ENCODE measurements around the gene LIPK.
"Not testable (repeated sequence)": the region's sequence is repeated elsewhere in the genome, so short reads cannot be mapped to it uniquely, and the experiment has no call there.

Gene LIPK

GRCh38 chr10:88715517-88715916 is 9.5 kb downstream of the LIPK start:
- DNase-seq (ENCODE audit: low spot score), result no peak

- DNase-seq (ENCODE audit: low spot score), result no peak
These were observed 15.3 kb downstream of the LIPK start for GRCh38 chr10:88721392-88721791.

- DNase-seq (ENCODE audit: low spot score), result no peak
These were observed 19.7 kb downstream of the LIPK start for GRCh38 chr10:88725798-88726197.

DNA sequence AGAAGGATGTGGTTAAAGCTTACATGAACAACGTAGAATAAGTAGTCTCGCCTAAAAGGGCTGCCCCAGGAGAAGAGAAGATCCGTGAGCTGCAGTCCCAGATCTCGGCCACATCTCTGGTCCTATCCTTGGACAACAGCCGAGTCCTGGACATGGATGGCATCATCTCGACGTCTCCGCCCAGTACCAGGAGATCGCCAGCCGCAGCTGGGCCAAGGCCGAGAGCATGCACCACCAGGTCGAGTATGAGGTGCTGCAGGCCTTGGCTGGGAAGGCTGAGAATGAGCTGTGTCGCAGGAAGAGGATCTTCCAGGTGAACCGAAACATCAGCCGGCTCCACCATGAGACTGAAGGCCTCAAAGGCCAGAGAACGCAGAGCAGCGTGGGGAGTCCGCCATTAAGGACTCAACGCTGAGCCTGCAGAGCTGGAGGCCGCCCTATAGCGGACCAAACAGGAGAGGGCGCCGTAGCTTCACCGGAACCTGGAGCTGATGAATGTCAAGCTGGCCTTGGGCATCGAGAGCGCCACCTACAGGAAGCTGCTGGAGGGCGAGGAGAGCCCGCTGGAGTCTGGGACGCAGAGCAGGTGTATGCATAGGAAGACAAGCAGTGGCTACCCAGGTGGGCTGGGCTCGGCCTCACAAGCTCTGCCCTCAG is 22.2 kb downstream of the LIPK start:
- no peak for DNase-seq (ENCODE audit: low spot score)

DNA sequence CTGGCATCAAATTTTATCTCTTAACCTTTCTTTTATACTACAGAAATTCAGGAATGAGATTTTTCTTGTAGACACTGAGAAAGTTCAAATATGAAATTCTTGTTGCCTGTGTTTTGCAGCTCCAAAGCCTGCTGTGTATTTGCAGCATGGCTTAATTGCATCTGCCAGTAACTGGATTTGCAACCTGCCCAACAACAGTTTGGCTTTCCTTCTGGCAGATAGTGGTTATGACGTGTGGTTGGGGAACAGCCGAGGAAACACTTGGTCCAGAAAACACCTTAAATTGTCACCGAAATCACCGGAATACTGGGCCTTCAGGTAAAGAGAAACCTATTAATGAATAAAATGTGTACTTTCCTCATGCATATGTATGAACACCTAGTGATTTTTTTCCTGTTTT is 24.8 kb downstream of the LIPK start:
- DNase-seq (ENCODE audit: low spot score), result no peak

GRCh38 chr10:88731296-88731695 is 25.2 kb downstream of the LIPK start:
- DNase-seq (ENCODE audit: low spot score), result no peak

GRCh38 chr10:88733215-88733614 is 27.2 kb downstream of the LIPK start:
- DNase-seq (ENCODE audit: low spot score), result no peak

DNA sequence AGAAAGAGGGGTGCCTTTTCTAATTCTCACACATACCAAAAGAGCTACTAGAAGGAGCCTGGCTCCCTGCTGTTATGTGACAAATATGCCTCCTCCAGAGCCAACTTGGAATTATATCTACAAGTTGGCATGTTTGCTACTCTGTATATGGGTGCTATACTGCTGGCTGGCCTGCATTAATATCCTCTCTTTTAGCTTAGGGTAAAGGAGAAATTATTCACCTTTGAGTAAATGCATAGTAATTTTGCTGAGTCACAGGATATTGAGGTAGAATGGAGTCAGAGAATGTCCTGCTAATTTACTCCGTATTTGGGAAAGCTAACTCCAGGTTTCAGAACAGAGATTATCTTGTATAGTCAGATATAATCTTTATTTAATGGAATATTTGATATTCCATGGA is 29.6 kb downstream of the LIPK start:
- DNase-seq (ENCODE audit: low spot score), result no peak

DNA sequence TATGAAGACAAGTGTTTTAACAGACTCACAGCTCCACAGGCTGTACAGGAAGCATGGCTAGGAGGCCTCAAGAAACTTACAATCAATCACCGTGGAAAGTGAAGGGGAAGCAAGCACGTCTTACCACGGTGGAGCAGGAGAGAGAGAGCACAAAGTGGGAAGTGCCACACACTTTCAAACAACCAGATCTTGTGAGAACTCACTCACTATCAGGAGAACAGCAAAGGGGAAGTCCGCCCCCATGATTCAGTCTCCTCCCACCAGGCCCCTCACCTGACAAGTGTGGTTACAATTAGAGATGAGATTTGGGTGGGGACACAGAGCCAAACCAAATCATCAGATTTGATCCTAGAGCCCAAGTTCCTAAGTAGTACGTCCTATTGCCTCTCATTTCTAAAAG is 35.9 kb downstream of the LIPK start:
- not testable (repeated sequence) for DNase-seq (ENCODE audit: low spot score)

DNA sequence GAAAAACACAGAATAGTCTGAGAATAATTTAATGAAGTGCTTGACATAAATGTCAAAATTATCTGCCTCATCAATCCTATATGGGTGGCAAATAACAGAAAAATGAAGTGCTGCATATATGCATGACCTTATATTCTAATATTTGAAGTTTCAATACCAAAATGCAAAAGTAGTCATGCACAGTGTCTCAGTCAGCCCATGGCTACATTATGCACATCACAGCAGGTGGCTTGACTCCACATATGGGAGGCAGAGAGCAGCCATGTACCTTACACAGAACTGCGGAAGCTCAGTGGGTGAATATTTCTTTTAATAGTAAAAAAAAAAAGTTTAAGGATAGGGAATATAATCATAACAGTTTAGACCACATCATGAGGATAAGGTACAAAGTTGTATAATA is 36.4 kb downstream of the LIPK start:
- DNase-seq (ENCODE audit: low spot score), result no peak

DNA sequence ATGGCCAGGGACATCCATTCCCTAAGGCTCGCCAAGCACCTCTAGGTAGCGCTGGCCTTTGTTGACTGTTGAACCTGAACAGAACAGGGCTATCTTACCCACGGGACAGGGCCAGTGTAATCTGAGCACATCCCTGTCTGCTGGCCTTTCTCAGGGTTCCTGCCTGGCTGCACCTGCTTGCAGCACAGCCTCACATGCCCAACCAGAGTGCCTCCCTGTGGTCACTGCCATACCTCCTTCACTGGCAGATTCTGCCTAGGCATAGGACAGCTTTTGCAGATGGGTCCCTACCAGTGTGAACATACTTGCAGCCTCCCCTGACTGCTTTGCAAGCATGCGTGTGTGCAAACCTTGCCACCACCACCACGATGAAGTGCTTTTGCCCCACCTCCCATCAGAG is 38.0 kb downstream of the LIPK start:
- no peak for DNase-seq (ENCODE audit: low spot score)

- no peak for DNase-seq (ENCODE audit: low spot score)
These were observed 39.6 kb downstream of the LIPK start for GRCh38 chr10:88745633-88746032.

- peak; percentile 23 for DNase-seq (ENCODE audit: low spot score)
These were observed 48.2 kb downstream of the LIPK start for GRCh38 chr10:88754287-88754686.

- no peak for DNase-seq (ENCODE audit: low spot score)
These were observed 49.7 kb downstream of the LIPK start for GRCh38 chr10:88755753-88756152.

DNA sequence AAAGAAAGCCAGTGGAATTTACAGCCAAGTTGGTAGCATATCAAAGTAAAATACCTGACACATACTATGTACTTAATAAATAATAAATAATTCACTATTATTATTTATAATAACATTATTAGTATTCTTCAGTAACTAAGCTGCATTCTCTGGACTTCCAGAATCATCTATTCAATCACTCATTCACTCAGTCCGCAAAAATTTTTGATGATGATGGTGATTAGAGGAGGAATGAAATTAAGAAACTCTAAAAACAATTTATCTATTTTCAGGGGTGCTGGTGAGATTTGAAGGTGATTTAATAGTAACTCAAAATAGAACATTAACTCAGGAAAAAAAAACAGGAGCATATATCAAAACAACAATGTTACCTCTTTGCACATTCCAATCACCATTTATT is 50.6 kb downstream of the LIPK start:
- DNase-seq (ENCODE audit: low spot score), result no peak

- DNase-seq (ENCODE audit: low spot score), result no peak
These were observed 53.5 kb downstream of the LIPK start, which contains the start of gene LIPN for GRCh38 chr10:88759366-88760101. LIPN (plus strand) TSS chr10:88760020; CDS start chr10:88761406, 1,386 bp downstream.

GRCh38 chr10:88762906-88763305 is 56.9 kb downstream of the LIPK start:
- no peak for DNase-seq (ENCODE audit: low spot score)

- no peak for DNase-seq (ENCODE audit: low spot score)
These were observed 57.4 kb downstream of the LIPK start for GRCh38 chr10:88763441-88763840.

GRCh38 chr10:88764110-88764509 is 58.1 kb downstream of the LIPK start:
- no peak for DNase-seq (ENCODE audit: low spot score)

GRCh38 chr10:88765816-88766215 is 59.8 kb downstream of the LIPK start:
- no peak for DNase-seq (ENCODE audit: low spot score)

- no peak for DNase-seq (ENCODE audit: low spot score)
These were observed 63.3 kb downstream of the LIPK start for GRCh38 chr10:88769384-88769783.

- DNase-seq (ENCODE audit: low spot score), result no peak
These were observed 75.2 kb downstream of the LIPK start for GRCh38 chr10:88781206-88781605.

- no peak for DNase-seq (ENCODE audit: low spot score)
These were observed 76.2 kb downstream of the LIPK start for GRCh38 chr10:88782222-88782621.

DNA sequence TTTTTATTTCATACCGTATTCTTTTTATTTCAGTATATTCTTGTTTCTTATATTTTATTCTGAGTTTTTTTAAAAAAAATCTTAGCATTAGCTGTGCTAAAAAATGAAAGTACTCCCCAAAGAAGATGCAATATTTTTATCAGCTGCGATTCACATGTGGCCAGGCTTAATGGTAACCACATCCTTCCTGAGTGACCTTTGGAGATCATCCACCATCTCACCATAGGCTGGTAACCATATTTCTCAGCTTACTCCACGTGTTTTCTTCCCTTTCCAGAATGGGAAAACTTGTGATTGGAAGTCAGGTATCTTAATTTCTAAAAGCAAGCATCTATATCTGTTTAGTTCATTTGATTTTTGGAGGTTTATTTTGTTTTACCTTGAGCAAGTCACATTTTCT is 77.7 kb downstream of the LIPK start:
- DNase-seq (ENCODE audit: low spot score), result no peak
